Measurements from ENCODE around the gene AK8.
A peak's percentile ranks its signal among the peaks of the same experiment; 100 is the strongest.

The AK8 gene

GRCh38 chr9:132887181-132888120 lies 9.4 kb upstream of the AK8 start:
- DNase-seq: no peak

GRCh38 chr9:132886334-132886725 lies 8.2 kb upstream of the AK8 start:
- DNase-seq: no peak

- DNase-seq: no peak
Measured at GRCh38 chr9:132885720-132886333, 7.7 kb upstream of the AK8 start.

DNA sequence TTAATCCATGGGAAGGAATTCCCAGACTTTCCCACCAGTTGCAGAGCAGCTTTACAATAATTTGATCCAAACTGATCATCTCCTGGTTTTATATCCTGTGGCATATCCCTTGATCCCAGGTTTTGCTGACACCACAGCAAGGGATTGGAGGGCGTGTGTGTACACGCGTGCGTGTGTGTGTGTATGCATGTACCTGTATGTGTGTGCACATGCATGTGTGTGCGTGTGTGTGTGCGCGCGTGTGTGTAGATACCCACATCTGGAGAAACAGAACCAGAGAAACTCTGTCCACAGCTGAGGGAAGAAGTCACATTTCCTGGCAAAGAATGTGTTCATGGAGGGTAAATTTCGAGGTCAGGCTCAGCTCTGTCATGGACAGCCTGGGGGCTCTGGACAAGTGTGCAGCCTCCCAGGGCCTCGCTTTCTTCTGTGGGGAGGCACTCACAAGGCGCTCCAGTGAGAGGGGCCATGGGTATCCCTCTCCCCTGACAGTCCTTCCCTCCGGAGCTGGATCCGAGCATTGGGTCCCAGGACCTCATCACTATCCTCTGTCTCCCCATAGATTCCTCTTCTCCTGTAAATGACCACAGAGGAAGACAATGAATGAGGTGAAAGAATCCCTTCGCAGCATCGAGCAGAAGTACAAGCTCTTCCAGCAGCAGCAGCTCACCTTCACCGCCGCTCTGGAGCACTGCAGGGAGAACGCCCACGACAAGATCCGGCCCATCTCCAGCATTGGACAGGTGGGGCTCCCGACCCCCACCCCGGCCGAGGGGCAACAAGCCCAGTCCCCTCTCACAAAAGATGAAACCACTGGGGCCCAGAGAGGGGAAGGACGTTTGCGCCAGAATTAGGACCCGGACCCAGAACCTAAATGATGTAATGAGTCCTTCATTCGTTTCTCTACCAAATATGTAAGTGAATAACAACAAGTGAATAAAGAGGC lies 5.5 kb upstream of the AK8 start:
- DNase-seq: no peak

- no peak for DNase-seq
Measured at GRCh38 chr9:132882616-132883015, 4.5 kb upstream of the AK8 start.

GRCh38 chr9:132881826-132882225 lies 3.7 kb upstream of the AK8 start:
- DNase-seq: no peak

DNA sequence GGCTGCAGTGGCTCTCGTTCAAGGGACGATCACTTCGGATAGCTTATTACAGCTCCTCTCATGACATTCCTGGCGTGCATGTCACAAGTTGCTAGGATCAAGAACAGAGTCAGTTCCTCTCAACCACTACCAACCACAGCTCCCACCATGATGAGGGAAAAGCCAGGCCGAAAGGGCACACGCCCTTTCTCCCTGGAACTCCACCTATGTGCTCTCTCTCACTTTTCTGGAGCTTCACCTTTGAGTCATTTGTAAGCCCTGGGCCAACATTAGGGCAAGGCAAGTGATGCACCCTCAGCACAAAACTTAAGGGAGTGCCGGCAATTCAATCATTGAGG lies 2.2 kb upstream of the AK8 start:
- no peak for DNase-seq

- no peak for DNase-seq
Measured at GRCh38 chr9:132879457-132880323, 1.6 kb upstream of the AK8 start.

DNA sequence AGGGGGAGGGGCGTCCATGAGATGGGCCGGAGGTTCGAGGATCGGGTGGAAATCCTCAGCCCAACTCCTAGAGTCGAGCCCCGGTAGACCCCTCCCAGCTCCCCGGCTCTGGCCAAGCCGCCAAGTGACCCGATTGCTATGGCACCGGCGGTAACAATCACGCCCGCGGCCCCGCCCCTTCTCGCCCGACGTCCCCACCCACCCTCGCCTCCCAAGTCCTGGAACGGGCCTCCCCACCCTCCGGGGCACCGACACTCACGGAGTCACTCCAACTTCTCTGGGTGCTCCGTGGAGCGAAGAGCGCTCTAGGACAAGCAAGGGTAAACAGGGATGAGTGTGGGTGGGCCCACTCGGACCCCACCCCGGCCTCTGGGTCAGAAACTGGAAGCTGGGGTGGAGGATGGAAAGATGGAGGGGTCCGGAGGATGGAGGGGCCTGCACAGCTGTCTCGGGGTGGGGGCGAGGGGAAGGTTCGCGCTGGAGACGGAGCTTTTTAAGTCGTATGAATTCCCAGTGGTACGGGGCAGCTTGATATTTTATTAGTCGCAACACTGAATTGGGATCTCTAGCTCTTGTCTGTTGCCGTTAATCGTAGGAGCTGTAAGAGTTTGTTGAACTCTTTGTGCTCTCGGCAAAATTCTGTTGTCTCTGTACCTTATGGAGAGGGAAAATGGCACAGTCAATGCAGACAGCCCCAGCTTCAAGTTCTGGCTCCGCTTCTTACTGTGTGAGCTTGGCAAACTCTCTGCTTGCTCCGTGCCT lies 792 bp upstream of the AK8 start, which contains the start of gene SPACA9:
SPACA9 (plus strand) TSS at position 204 of the 762 bp plus-strand sequence. CDS start 5,050 bp downstream, outside the sequence.
- peak in 1 of 4 experiments; percentile 12 for DNase-seq

DNA sequence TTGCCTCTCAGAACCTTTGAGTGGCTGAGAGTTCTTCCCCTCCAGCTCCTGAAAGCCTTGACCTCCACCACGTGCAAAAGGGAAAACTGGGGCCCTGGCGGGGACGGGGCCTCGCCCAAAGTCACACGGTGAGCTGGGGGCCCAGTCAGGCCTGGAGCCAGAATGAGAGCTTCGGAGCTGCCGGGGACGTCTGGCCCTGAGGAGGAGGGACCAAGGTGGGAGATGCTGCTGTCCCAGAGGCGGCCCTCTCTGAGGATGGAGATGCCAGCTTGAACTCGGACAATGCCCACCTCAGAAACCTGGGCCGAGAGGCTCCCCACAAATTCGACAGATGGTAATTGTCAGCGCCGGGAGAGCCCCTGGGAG lies 643 bp downstream of the AK8 start:
- DNase-seq: no peak

GRCh38 chr9:132876849-132877248 lies 1.2 kb downstream of the AK8 start:
- DNase-seq: no peak

DNA sequence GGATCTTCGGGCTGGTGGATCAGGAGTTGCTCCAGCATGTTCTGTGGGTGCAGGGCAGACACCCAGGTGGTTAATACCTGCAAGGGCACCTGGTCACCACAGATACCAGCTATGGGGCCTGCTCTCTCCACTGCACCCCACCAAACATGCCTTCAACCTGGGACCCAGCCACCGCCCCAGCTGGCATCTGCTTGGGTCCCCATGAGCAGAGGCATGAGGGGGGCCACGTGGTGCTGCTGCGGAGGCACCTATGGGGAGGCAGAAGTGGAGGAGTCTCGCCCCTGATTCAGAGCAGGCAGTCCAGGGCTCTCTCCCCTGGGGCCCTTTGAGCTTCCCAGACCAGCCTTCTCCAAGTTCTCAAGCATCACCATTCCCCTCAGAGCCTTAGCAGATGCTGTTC lies 2.9 kb downstream of the AK8 start:
- DNase-seq: no peak

GRCh38 chr9:132873403-132873802 lies 4.7 kb downstream of the AK8 start:
- DNase-seq: no peak

GRCh38 chr9:132869266-132869665 lies 8.8 kb downstream of the AK8 start:
- DNase-seq: no peak

DNA sequence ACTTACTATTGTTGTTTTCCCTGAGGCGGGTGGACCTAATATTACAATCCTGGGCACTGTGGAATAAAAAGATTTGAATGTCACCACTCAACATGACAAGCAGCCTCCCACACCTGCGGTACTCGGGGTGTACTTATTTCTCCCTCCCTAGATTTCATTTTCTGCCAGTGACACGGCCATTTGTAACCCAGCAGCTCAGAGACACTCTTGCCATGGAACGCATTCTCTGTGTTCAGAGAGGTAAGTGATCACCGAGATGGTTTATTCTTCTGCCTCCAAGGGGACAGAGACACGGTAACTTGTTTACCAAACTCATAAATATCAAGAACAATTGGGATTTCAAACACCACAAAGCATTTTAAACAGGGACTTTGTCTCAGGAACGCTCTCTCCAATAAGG lies 11.2 kb downstream of the AK8 start:
- DNase-seq: no peak

DNA sequence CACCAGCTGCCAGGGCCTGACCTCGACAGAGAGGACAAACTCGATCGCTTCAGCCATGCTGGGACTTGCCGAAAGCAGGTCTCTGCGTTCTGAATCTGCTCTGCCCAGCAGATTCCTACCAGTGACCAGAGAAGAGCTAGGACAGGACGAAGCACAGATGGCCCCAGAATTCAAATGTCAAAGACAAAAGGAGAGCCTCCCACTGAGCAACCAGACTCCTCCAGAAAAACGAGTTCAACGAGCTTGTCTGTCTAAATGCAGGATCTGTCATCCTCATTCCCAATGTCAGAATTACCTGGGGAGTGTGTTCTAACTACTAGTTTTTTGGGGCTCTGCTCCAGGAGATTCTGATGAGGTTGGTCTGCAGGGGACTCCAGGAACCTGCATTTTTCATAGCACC lies 13.4 kb downstream of the AK8 start:
- DNase-seq: no peak

DNA sequence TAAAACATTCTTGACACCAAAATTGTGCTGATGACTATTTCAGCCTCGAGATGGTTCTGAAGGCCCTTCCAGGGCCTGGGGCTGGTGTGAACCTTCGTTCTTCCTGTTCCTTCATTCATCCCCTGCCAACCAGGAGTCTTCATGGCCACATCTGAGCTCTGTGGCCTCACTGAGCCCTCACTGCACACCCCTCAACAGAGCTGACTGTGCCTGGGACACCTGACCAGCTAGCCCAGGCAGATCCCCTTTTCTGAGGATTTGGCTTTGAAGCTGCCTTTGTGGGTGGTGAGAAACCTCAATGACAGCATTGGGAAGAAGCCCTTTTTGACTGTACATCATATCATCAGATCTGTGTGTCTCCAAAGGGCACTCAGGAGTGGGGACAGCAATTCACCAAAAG lies 13.8 kb downstream of the AK8 start:
- no peak for DNase-seq

- no peak for DNase-seq
Measured at GRCh38 chr9:132863096-132863495, 15.0 kb downstream of the AK8 start.

DNA sequence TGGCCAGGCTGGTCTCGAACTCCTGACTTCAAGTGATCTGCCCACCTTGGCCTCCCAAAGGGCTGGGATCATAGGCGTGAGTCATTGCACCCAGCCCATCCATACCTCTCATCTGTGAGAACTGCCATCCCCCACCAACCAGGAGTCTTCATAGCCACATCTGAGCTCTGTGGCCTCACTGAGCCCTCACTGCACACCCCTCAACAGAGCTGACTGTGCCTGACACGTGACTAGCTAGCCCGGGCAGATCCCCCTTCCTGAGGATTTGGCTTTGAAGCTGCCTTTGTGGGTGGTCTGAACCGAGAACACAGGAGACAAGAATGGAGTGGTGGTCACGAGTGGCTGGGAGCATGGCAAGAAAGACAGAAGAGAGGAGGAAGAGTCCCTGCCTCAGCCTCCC lies 15.6 kb downstream of the AK8 start:
- DNase-seq: no peak

GRCh38 chr9:132861666-132862065 lies 16.4 kb downstream of the AK8 start:
- DNase-seq: no peak

- no peak for DNase-seq
Measured at GRCh38 chr9:132858751-132859150, 19.3 kb downstream of the AK8 start.

All from activated CD4-positive, CD25-positive, alpha-beta regulatory T cell (primary cell).